IPS-18c (cell line): ENCODE measurements around the gene TPPP3.
"Not testable (repeated sequence)": the region's sequence is repeated elsewhere in the genome, so short reads cannot be mapped to it uniquely, and the experiment has no call there.

Experiments used
- H3K4me3 ChIP-seq: 2 replicates; pipeline ENCODE4 v1.7.0; 2013; ENCODE audit warnings: low read depth, mild to moderate bottlenecking, low read length, moderate library complexity; ENCODE audit not compliant: insufficient read depth
- H3K9me3 ChIP-seq: one replicate; pipeline ENCODE4 v1.6.1; 2013; ENCODE audit warnings: mild to moderate bottlenecking, low read length, moderate library complexity; ENCODE audit not compliant: control insufficient read depth, insufficient read depth

The TPPP3 gene

GRCh38 chr16:67429053-67429798, 35.9 kb upstream of the TPPP3 start:
- Histone ChIP-seq H3K9me3 (no peaks in the 10 kb centered on the region), H3K4me3 (no peak overlapping the region)

GRCh38 chr16:67428146-67428731, 34.9 kb upstream of the TPPP3 start:
- no peak overlapping the region for H3K4me3 ChIP-seq

GRCh38 chr16:67426950-67427349, 33.7 kb upstream of the TPPP3 start:
- Histone ChIP-seq H3K9me3 (no peaks in the 10 kb centered on the region), H3K4me3 (no peak overlapping the region)

More at GRCh38 chr16:67428146-67428731, 34.9 kb upstream of the TPPP3 start:
- no peaks in the 10 kb centered on the region for H3K9me3 ChIP-seq

- H3K9me3 ChIP-seq: no peaks in the 10 kb centered on the region
- no peak overlapping the region for H3K4me3 ChIP-seq
Measured at GRCh38 chr16:67426022-67426421, 32.7 kb upstream of the TPPP3 start.

- no peaks in the 10 kb centered on the region for H3K9me3 ChIP-seq
- no peak overlapping the region for H3K4me3 ChIP-seq
Measured at GRCh38 chr16:67425580-67425979, 32.3 kb upstream of the TPPP3 start.

GRCh38 chr16:67425061-67425460, 31.8 kb upstream of the TPPP3 start:
- H3K9me3 ChIP-seq: no peaks in the 10 kb centered on the region
- H3K4me3 ChIP-seq: 0 out of 2 replicates have a peak overlapping the region, but pooled peaks have one; percentile 2

- no peaks in the 10 kb centered on the region for H3K9me3 ChIP-seq
- H3K4me3 ChIP-seq: 0 out of 2 replicates have a peak overlapping the region, but pooled peaks have one; percentile 20
Measured at GRCh38 chr16:67424261-67424615, 30.9 kb upstream of the TPPP3 start.

DNA sequence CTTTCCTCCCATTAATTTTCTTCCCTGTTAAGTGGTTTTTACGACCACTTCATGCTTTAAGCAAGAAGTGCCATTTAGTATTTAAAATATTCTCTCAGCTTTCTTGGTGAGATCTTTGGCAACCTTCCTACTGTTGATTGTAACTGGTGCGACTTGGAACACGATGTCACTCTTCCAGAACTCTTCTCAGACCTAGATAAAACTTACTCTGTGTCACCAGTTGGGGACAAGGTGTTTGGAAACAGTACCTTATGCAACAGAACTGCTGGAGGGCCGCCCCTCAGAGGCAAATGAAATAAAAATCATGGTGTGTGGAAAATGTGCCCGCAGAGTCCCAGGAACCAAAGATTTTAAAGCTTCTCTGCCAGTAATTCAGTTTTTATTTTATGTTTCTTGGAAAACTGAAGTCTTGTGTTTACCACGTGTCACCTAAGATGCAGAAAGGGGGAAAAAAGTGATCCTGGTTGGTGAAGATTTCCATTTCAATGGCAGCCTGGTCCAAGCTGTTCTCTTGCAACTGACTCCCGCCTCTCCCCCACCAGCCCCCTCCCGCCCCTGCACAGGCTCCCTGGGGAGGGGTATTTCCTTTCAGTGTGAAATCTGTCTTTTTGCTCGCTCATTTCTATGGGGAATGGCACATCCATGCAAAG, 30.4 kb upstream of the TPPP3 start:
- Histone ChIP-seq H3K9me3 (no peaks in the 10 kb centered on the region), H3K4me3 (peak overlapping the region; percentile 20; the same call in 1 of the 2 replicates)

DNA sequence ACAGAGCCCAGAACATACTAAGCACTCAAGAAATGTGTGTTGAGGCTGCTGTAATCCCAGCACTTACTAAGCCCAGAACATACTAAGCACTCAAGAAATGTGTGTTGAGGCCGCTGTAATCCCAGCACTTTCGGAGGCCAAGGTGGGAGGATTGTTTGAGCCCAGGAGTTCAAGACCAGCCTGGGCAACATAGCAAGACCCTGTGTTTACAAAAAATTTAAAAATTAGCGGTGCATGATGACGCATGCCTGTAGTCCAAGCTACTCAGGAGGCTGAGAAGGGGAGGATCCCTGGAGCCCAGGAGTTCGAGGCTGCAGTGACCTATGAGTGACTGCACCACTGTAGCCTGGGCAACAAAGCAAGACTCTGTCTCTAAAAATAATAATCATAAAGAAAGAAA, 29.7 kb upstream of the TPPP3 start:
- no peaks in the 10 kb centered on the region for H3K9me3 ChIP-seq
- H3K4me3 ChIP-seq: no peak overlapping the region

DNA sequence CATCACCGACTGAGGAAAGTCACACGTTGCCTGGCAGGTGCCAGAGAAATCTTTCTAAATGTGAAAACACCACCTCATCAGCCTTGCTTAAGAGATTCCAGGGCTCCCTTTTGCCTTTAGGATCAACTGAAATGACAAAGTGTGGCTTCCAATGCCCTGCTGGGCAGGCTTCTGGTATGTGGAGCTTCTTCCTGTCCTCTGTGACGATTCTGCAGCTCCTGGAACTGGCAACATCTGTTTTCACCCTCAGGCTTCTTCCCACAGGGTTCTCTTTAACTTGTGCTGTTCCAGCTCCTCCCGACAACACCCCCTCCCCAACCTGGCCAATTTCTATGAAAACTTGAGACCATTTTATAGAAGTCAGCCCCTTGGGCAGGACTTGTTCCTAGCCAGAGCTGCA, 27.7 kb upstream of the TPPP3 start:
- Histone ChIP-seq H3K4me3 (no peak overlapping the region), H3K9me3 (no peaks in the 10 kb centered on the region)

DNA sequence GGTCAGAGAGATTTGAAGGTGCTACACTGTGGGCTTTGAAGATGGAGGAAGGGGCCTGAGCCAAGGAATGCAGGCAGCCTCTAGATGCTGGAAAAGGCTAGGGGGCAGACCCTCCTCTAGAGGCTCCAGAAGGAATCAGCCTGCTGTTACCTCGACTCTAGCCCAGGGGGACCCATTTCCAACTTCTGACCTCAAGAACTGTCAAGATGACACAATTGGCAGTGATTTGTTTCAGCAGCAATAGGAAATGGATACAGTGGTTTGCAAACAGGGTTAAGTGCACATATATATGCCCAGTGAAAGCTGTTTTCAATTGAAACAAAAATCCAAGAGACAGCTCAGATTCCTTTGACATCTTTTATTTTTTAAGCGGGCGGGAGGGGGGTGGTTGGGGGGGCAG, 26.6 kb upstream of the TPPP3 start:
- H3K4me3 ChIP-seq: no peak overlapping the region
- no peaks in the 10 kb centered on the region for H3K9me3 ChIP-seq

GRCh38 chr16:67419502-67419901, 26.2 kb upstream of the TPPP3 start:
- Histone ChIP-seq H3K4me3 (no peak overlapping the region), H3K9me3 (no peaks in the 10 kb centered on the region)

DNA sequence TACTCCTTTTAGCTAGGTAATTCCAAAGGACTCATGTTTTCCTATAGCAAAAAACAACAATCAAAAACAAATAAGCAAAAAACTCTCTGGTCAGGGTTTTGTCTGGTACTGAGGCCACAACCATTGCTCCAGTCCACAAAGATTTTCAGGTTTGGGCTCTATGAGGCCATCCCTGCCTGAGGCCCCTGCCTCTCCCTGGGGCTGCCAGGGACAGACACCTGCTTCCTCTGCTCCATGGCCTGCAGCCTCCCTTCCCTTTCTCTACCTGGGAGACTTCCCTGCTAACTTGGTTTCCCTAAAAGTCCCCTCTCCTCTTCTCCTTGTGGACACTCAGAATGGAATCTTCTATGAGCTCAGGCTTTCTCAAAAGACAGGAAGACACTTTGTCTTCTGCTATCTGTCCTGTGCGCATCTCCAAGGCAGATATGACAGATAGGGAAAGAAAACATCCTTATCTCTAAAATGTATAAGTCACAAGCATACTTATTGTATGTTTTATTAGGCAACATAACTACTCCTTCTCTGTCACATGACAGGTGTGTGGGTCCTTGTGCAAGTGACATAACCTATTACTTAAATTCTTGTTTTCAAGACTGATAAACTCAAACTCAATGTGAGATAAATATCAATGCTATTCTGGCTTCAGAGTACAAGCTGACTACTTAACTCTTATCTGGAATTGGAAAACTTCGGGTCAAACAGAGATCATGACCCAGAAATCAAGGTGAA, 24.2 kb upstream of the TPPP3 start:
- H3K9me3 ChIP-seq: no peaks in the 10 kb centered on the region

GRCh38 chr16:67415872-67416793, 22.8 kb upstream of the TPPP3 start, which contains the start of gene ZDHHC1:
Gene ZDHHC1, minus strand, starts transcription at chr16:67416477. Its CDS starts 8,702 bp downstream, at chr16:67407775.
- Histone ChIP-seq H3K9me3 (no peaks in the 10 kb centered on the region), H3K4me3 (peak within 1 kb of the TSS; percentile 78)

More for the DNA sequence above, 24.2 kb upstream of the TPPP3 start:
- no peak overlapping the region for H3K4me3 ChIP-seq

DNA sequence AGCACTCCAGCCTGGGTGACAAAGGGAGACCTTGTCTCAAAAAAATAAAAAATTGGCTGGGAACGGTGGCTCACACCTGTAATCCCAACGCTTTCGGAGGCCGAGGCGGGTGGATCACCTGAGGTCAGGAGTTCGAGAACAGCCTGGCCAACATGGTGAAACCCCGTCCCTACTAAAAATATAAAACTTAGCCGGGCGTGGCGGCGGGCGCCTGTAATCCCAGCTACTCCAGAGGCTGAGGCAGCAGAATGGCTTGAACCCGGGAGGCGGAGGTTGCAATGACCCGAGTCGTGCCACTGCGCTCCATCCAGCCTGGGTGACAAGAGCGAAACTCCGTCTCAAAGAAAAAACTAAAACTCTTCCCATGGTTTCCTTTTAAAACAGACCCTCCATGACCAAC, 22.1 kb upstream of the TPPP3 start:
- H3K4me3 ChIP-seq: peak overlapping the region; percentile 78; the same call in 1 of the 2 replicates
- H3K9me3 ChIP-seq: not testable (repeated sequence)

- Histone ChIP-seq H3K9me3 (no peaks in the 10 kb centered on the region), H3K4me3 (no peak overlapping the region)
Measured at GRCh38 chr16:67413978-67414911, 20.9 kb upstream of the TPPP3 start.
